GM23248 (cell line): ENCODE data around the gene CAMK1D.

Source experiments
- EZH2 ChIP-seq: fragments of 200-600 bp; sonication (generic); IDR thresholded peaks from 2 replicates; pipeline ENCODE4 v1.6.1; 2018; ENCODE audit warnings: antibody characterized with exemption, mild to moderate bottlenecking; ENCODE audit not compliant: insufficient read depth, poor library complexity, severe bottlenecking
- EZH2phosphoT487 ChIP-seq: fragments of 200-600 bp; sonication (generic); IDR thresholded peaks from 2 replicates; pipeline ENCODE4 v1.6.1; 2018; ENCODE audit warnings: antibody characterized with exemption, moderate library complexity, mild to moderate bottlenecking, low read depth; ENCODE audit not compliant: insufficient read depth

- TF ChIP-seq EZH2phosphoT487 (no peak), EZH2 (no peak)
Measured at GRCh38 chr10:12819071-12819470, 469.7 kb downstream of the CAMK1D start.
